Vagina (tissue), 2 donors: ENCODE measurements around the gene ACSL3. TPM values are rescaled to one million over a fixed set of nuclear protein-coding genes. Genes with fewer than 3 reads are reported as not detected.

Experiments used
- DNase-seq, 2 donors: peaks; one replicate each; pipeline ENCODE4 v3.0.0-alpha.2; 2017; ENCODE audit errors: extremely low spot score in 2 of 2
- H3K27ac ChIP-seq: fragments of 200-600 bp; sonication (generic); one replicate; pipeline ENCODE4 v1.5.1; 2019
- H3K27me3 ChIP-seq: fragments of 200-600 bp; sonication (generic); one replicate; pipeline ENCODE4 v1.5.1; 2019
- H3K36me3 ChIP-seq, 2 donors: fragments of 200-600 bp; sonication (generic); one replicate each; pipeline ENCODE4 v1.5.1; 2017 to 2019
- H3K4me1 ChIP-seq: fragments of 200-600 bp; sonication (generic); one replicate; pipeline ENCODE4 v1.5.1; 2019
- H3K4me3 ChIP-seq, 2 donors: fragments of 200-600 bp; sonication (generic); 1 replicate in 1 of 2; 2 replicates in 1 of 2; pipeline ENCODE4 v1.5.1; 2016 to 2019
- H3K9me3 ChIP-seq: fragments of 200-600 bp; sonication (generic); one replicate; pipeline ENCODE4 v1.5.1; 2019
- CTCF ChIP-seq, 3 experiments: fragments of 450-650 bp in 2 of 3; fragments of 200-600 bp in 1 of 3; sonication (generic) in 1 of 3; IDR thresholded peaks; one replicate each; pipeline ENCODE4 v1.5.1; 2017 to 2019; ENCODE audit warnings: antibody characterized with exemption in 3 of 3, mild to moderate bottlenecking in 2 of 3, moderate library complexity in 2 of 3
- POLR2A ChIP-seq, 2 donors: fragments of 450-650 bp; IDR thresholded peaks; one replicate each; pipeline ENCODE4 v1.6.1; 2017; ENCODE audit warnings: antibody characterized with exemption in 2 of 2, mild to moderate bottlenecking in 2 of 2, moderate library complexity in 2 of 2
- POLR2AphosphoS5 ChIP-seq, 2 donors: sonication (generic); formaldehyde crosslinking; IDR thresholded peaks; one replicate each; pipeline ENCODE4 v1.9.0; 2017; ENCODE audit warnings: antibody characterized with exemption in 2 of 2, mild to moderate bottlenecking in 2 of 2, low read depth in 1 of 2; ENCODE audit not compliant: insufficient read depth in 1 of 2
- intact Hi-C: fragments of 100-400 bp; cut with DNase I; formaldehyde crosslinking; loops from one replicate; pipeline ENCODE4 v1.15.1; 2023
- total RNA-seq: library from RNA; depleted of rRNA; stranded (reverse); fragments of >200 nt; gene quantifications from one replicate; pipeline ENCODE4 v1.2.3, GENCODE V29; 2016

ACSL3 gene
- total RNA-seq, 1 donor from 2014 or later, result 60.4 TPM

GRCh38 chr2:222893716-222894115 is 32.9 kb downstream of the ACSL3 start:
- no peaks in the 10 kb centered on the region for H3K4me1 ChIP-seq
- DNase-seq, result no peak

DNA sequence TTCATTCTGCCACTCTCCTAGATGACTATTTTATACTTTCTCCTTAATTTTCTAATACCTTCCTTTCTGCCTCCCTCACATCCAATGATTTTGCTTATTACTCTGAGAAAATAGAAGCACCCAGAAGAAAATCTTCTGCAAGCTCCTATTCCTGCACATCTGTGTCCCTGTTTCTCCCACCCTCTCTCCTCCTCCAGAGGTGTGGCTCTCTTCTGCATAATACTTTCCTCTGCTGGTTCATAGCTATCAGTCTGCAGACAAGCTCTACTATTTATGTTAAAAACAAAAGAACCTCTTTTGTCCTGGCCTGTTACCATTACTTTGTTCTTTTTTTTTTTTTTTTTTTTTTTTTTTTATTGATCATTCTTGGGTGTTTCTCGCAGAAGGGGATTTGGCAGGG is 34.3 kb downstream of the ACSL3 start:
- H3K4me3 ChIP-seq, result no peak overlapping the region
- H3K27ac ChIP-seq, result no peak overlapping the region
- no peaks in the 10 kb centered on the region for H3K9me3 ChIP-seq
- H3K4me1 ChIP-seq, result peaks cover 11% of the 10 kb centered on the region
- H3K27me3 ChIP-seq, result no peaks in the 10 kb centered on the region
- TF ChIP-seq CTCF (IDR thresholded peaks at IDR 0.05) (no peak), POLR2A (IDR thresholded peaks at IDR 0.05) (no peak), POLR2AphosphoS5 (IDR thresholded peaks at IDR 0.05; ENCODE audit: insufficient read depth in 1 of 2, low read depth in 1 of 2) (no peak)
- no peak for DNase-seq
- intact Hi-C loops, result no loop called here
- no peaks in the 10 kb centered on the region for H3K36me3 ChIP-seq

More at GRCh38 chr2:222893716-222894115, 32.9 kb downstream of the ACSL3 start:
- no peaks in the 10 kb centered on the region for H3K36me3 ChIP-seq
- no peak overlapping the region for H3K27ac ChIP-seq
- intact Hi-C loops, result no loop called here
- no peaks in the 10 kb centered on the region for H3K9me3 ChIP-seq
- TF ChIP-seq CTCF (IDR thresholded peaks at IDR 0.05) (no peak), POLR2AphosphoS5 (IDR thresholded peaks at IDR 0.05; ENCODE audit: insufficient read depth in 1 of 2, low read depth in 1 of 2) (no peak), POLR2A (IDR thresholded peaks at IDR 0.05) (no peak)
- no peaks in the 10 kb centered on the region for H3K27me3 ChIP-seq
- H3K4me3 ChIP-seq, result no peak overlapping the region

- Histone ChIP-seq H3K4me1 (peaks cover 16% of the 10 kb centered on the region), H3K36me3 (no peaks in the 10 kb centered on the region), H3K4me3 (no peak overlapping the region), H3K27me3 (no peaks in the 10 kb centered on the region), H3K27ac (no peak overlapping the region), H3K9me3 (no peaks in the 10 kb centered on the region)
- TF ChIP-seq POLR2A (IDR thresholded peaks at IDR 0.05) (no peak), CTCF (IDR thresholded peaks at IDR 0.05) (no peak), POLR2AphosphoS5 (IDR thresholded peaks at IDR 0.05; ENCODE audit: insufficient read depth in 1 of 2, low read depth in 1 of 2) (no peak)
- no peak for DNase-seq
- intact Hi-C loops, result no loop called here
Measured at GRCh38 chr2:222897898-222898297, 37.1 kb downstream of the ACSL3 start.

DNA sequence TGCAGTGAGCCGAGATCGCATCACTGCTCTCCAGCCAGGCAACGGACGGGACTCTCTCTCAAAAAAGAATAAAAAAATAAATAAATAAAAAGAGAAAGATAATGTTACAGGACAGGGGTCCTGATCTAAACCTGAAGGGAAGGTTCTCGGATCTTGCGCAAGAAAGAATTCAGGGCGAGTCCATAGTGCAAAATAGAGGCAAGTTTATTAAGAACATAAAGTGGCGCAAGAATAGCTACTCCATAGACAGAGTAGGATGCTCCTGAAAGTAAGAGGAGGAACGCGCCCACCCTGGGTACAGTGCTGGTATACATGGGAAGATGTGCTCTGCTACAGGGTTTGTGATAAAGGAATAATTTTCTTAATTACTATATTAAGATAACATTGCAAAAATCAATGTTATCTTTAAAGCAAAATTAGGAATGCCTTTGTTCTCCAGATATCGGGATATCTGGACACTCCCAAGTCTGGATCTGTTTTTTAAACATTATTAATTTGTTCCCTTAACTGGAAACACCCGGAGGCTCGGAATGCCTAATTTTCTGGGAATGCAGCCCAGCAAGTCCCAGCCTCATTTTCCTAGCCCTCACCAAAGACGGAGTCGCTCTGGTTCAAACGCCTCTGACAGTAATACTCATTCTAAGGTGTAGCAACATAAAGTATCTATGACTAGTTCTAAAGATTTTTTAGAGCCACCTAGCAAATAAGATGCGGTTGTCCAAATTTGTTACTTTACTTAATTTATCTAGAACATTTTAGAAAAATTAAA is 38.8 kb downstream of the ACSL3 start:
- Histone ChIP-seq H3K27ac (no peak overlapping the region), H3K9me3 (no peaks in the 10 kb centered on the region), H3K4me3 (no peak overlapping the region), H3K4me1 (peaks cover 25% of the 10 kb centered on the region), H3K36me3 (no peaks in the 10 kb centered on the region), H3K27me3 (no peaks in the 10 kb centered on the region)
- no peak for DNase-seq
- intact Hi-C loops, result no loop called here
- TF ChIP-seq POLR2A (IDR thresholded peaks at IDR 0.05) (no peak), POLR2AphosphoS5 (IDR thresholded peaks at IDR 0.05; ENCODE audit: insufficient read depth in 1 of 2, low read depth in 1 of 2) (no peak), CTCF (IDR thresholded peaks at IDR 0.05) (no peak)

DNA sequence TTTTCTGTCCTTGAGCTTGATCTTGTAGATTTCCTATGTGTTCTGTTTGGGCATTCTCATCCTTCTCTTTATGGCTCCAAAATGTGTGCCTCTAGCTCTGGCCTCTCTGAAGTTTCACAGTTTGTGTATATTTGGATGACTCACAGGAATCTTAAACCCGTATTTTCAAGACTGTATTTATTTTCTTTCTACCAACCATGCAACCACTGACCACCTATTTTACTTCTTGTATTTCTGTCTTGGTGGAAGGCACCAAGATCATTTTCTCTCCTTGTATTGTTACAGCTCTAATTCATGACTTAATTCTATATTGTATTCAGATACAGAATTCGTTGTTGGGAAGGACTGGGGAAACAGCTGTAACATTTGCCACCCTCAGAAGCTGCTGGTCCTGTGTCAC is 39.5 kb downstream of the ACSL3 start:
- intact Hi-C loops, result no loop called here
- Histone ChIP-seq H3K27ac (no peak overlapping the region), H3K36me3 (no peaks in the 10 kb centered on the region), H3K9me3 (no peaks in the 10 kb centered on the region), H3K4me1 (peaks cover 25% of the 10 kb centered on the region), H3K4me3 (no peak overlapping the region), H3K27me3 (no peaks in the 10 kb centered on the region)
- TF ChIP-seq CTCF (IDR thresholded peaks at IDR 0.05) (no peak), POLR2AphosphoS5 (IDR thresholded peaks at IDR 0.05; ENCODE audit: insufficient read depth in 1 of 2, low read depth in 1 of 2) (no peak), POLR2A (IDR thresholded peaks at IDR 0.05) (no peak)
- no peak for DNase-seq
